HG03196 (cell line): Measurements from ENCODE around the gene SPTLC2.
A peak's percentile ranks its signal among the peaks of the same experiment; 100 is the strongest.
"Not testable (repeated sequence)": the region's sequence is repeated elsewhere in the genome, so short reads cannot be mapped to it uniquely, and the experiment has no call there.

ENCODE experiments used
- ATAC-seq: cut with Tn5 transposase; IDR thresholded peaks from one replicate; pipeline ENCODE4 v1.9.1; 2021; ENCODE audit not compliant: unreplicated experiment

The SPTLC2 gene

GRCh38 chr14:77616454-77617229 is at the start of gene SPTLC2:
Gene SPTLC2 (minus strand): TSS chr14:77616637. CDS start chr14:77616579, 58 bp downstream.
- ATAC-seq: peak; percentile 94

- ATAC-seq: no peak
These were observed 46.9 kb upstream of the SPTLC2 start for GRCh38 chr14:77663293-77663692.

GRCh38 chr14:77661562-77661961 is 45.1 kb upstream of the SPTLC2 start:
- not testable (repeated sequence) for ATAC-seq

GRCh38 chr14:77660754-77661153 is 44.3 kb upstream of the SPTLC2 start:
- no peak for ATAC-seq

- ATAC-seq: no peak
These were observed 43.4 kb upstream of the SPTLC2 start for GRCh38 chr14:77659831-77660230.

GRCh38 chr14:77657280-77657679 is 40.8 kb upstream of the SPTLC2 start:
- ATAC-seq: no peak

GRCh38 chr14:77654001-77654441 is 37.6 kb upstream of the SPTLC2 start:
- no peak for ATAC-seq

GRCh38 chr14:77649326-77649725 is 32.9 kb upstream of the SPTLC2 start:
- ATAC-seq: no peak

GRCh38 chr14:77648520-77649200 is 32.2 kb upstream of the SPTLC2 start:
- ATAC-seq: no peak

- ATAC-seq: no peak
These were observed 31.4 kb upstream of the SPTLC2 start for GRCh38 chr14:77647853-77648252.

- ATAC-seq: no peak
These were observed 30.5 kb upstream of the SPTLC2 start for GRCh38 chr14:77646907-77647306.

- ATAC-seq: no peak
These were observed 29.2 kb upstream of the SPTLC2 start for GRCh38 chr14:77645520-77646230.

GRCh38 chr14:77642407-77642806 is 26.0 kb upstream of the SPTLC2 start:
- ATAC-seq: no peak

GRCh38 chr14:77641534-77642341 is 25.3 kb upstream of the SPTLC2 start:
- ATAC-seq: no peak

- no peak for ATAC-seq
These were observed 24.5 kb upstream of the SPTLC2 start for GRCh38 chr14:77640756-77641533.

- no peak for ATAC-seq
These were observed 22.3 kb upstream of the SPTLC2 start for GRCh38 chr14:77638771-77639171.

- ATAC-seq: not testable (repeated sequence)
These were observed 19.4 kb upstream of the SPTLC2 start for GRCh38 chr14:77635869-77636268.

GRCh38 chr14:77635466-77635865 is 19.0 kb upstream of the SPTLC2 start:
- ATAC-seq: not testable (repeated sequence)

- no peak for ATAC-seq
These were observed 13.7 kb upstream of the SPTLC2 start for GRCh38 chr14:77630111-77630510.

GRCh38 chr14:77625360-77625759 is 8.9 kb upstream of the SPTLC2 start:
- ATAC-seq: no peak
